Mesenchymal stem cell (in vitro differentiated cells and primary cell): ENCODE results near the gene IL1RAPL1.

Experiments
- DNase-seq: peaks from one replicate; pipeline ENCODE4 v3.0.0-alpha.2; 2013
- H2AFZ ChIP-seq: one replicate; pipeline ENCODE4 v1.6.1; 2013; ENCODE audit warnings: low read depth, mild to moderate bottlenecking, control low read depth, inconsistent platforms, low read length, moderate library complexity
- H2AK5ac ChIP-seq: 2 replicates; pipeline ENCODE4 v1.6.1; 2013; ENCODE audit warnings: low read length, moderate library complexity, mild to moderate bottlenecking, inconsistent platforms; ENCODE audit not compliant: severe bottlenecking
- H2BK120ac ChIP-seq: one replicate; pipeline ENCODE4 v1.6.1; 2013; ENCODE audit warnings: low read depth, mild to moderate bottlenecking, inconsistent platforms, low read length, moderate library complexity
- H2BK12ac ChIP-seq, 2 experiments: one replicate each; pipeline ENCODE4 v1.6.1; 2013; ENCODE audit warnings: inconsistent platforms in 2 of 2, low read length in 2 of 2, mild to moderate bottlenecking in 2 of 2, moderate library complexity in 2 of 2, control low read depth in 1 of 2
- H2BK15ac ChIP-seq: one replicate; pipeline ENCODE4 v1.6.1; 2013; ENCODE audit warnings: mild to moderate bottlenecking, low read depth, inconsistent platforms; ENCODE audit not compliant: poor library complexity, severe bottlenecking
- H2BK5ac ChIP-seq: 2 replicates; pipeline ENCODE4 v1.6.1; 2013; ENCODE audit warnings: low read depth, mild to moderate bottlenecking, low read length, control low read depth, inconsistent platforms; ENCODE audit not compliant: poor library complexity, severe bottlenecking
- H3K14ac ChIP-seq, 2 experiments: one replicate each; pipeline ENCODE4 v1.6.1; 2013; ENCODE audit warnings: inconsistent platforms in 2 of 2, low read length in 2 of 2, control low read depth in 1 of 2, mild to moderate bottlenecking in 1 of 2, moderate library complexity in 1 of 2
- H3K18ac ChIP-seq, 2 experiments: one replicate each; pipeline ENCODE4 v1.6.1; 2013; ENCODE audit warnings: inconsistent platforms in 2 of 2, low read length in 2 of 2, control low read depth in 1 of 2, low read depth in 1 of 2, mild to moderate bottlenecking in 1 of 2
- H3K23ac ChIP-seq, 2 experiments: one replicate each; pipeline ENCODE4 v1.6.1; 2013; ENCODE audit warnings: inconsistent platforms in 2 of 2, low read length in 2 of 2, mild to moderate bottlenecking in 2 of 2, moderate library complexity in 2 of 2, control low read depth in 1 of 2
- H3K27ac ChIP-seq: 2 replicates; pipeline ENCODE4 v1.5.1; 2013; ENCODE audit warnings: mild to moderate bottlenecking, moderate library complexity, low read length, control low read depth, inconsistent platforms; ENCODE audit not compliant: poor library complexity, severe bottlenecking
- H3K27me3 ChIP-seq, 2 experiments: 2 replicates each; pipeline versions ENCODE4 v1.6.1 to v1.7.0; 2013; ENCODE audit warnings: low read length in 2 of 2, mild to moderate bottlenecking in 2 of 2, moderate library complexity in 2 of 2, control low read depth in 1 of 2, inconsistent platforms in 1 of 2; ENCODE audit not compliant: control insufficient read depth in 1 of 2, insufficient read depth in 1 of 2
- H3K36me3 ChIP-seq, 2 experiments: 2 replicates each; pipeline versions ENCODE4 v1.6.1 to v1.7.0; 2013; ENCODE audit warnings: low read length in 2 of 2, control low read depth in 1 of 2, inconsistent platforms in 1 of 2, low read depth in 1 of 2, mild to moderate bottlenecking in 1 of 2; ENCODE audit not compliant: insufficient read depth in 2 of 2, control insufficient read depth in 1 of 2
- H3K4ac ChIP-seq, 2 experiments: one replicate each; pipeline ENCODE4 v1.6.1; 2013; ENCODE audit warnings: inconsistent platforms in 2 of 2, low read length in 2 of 2, mild to moderate bottlenecking in 2 of 2, moderate library complexity in 2 of 2, control low read depth in 1 of 2, low read depth in 1 of 2
- H3K4me1 ChIP-seq: 2 replicates; pipeline ENCODE4 v1.6.1; 2013; ENCODE audit warnings: low read depth, low read length, control low read depth; ENCODE audit not compliant: control insufficient read depth, insufficient read depth
- H3K4me2 ChIP-seq: 2 replicates; pipeline ENCODE4 v1.6.1; 2013; ENCODE audit warnings: low read length, mild to moderate bottlenecking, inconsistent platforms; ENCODE audit not compliant: poor library complexity, severe bottlenecking
- H3K4me3 ChIP-seq, 2 experiments: 2 replicates each; pipeline versions ENCODE4 v1.5.1 to v1.7.0; 2013; ENCODE audit warnings: low read length in 2 of 2, mild to moderate bottlenecking in 2 of 2, control low read depth in 1 of 2, low read depth in 1 of 2; ENCODE audit not compliant: insufficient read depth in 1 of 2
- H3K79me1 ChIP-seq: replicated peaks from 2 replicates; pipeline ENCODE4 v1.6.1; 2013; ENCODE audit warnings: mild to moderate bottlenecking, control low read depth, low read length, inconsistent platforms; ENCODE audit not compliant: poor library complexity, severe bottlenecking
- H3K9ac ChIP-seq: 2 replicates; pipeline ENCODE4 v1.7.0; 2013; ENCODE audit warnings: mild to moderate bottlenecking, low read length, moderate library complexity
- H3K9me3 ChIP-seq: 2 replicates; pipeline ENCODE4 v1.7.0; 2013; ENCODE audit warnings: mild to moderate bottlenecking, low read length; ENCODE audit not compliant: control insufficient read depth
- H4K8ac ChIP-seq: one replicate; pipeline ENCODE4 v1.6.1; 2013; ENCODE audit warnings: inconsistent platforms, mild to moderate bottlenecking, low read length, moderate library complexity
- H4K91ac ChIP-seq: one replicate; pipeline ENCODE4 v1.6.1; 2013; ENCODE audit warnings: mild to moderate bottlenecking, low read length, inconsistent platforms
- WGBS: methylation state at CpG from one replicate; pipeline ENCODE4 v1.1.7; 2013; ENCODE audit warnings: mixed read lengths; 5-methylcytosine and 5-hydroxymethylcytosine counted together

The IL1RAPL1 gene

GRCh38 chrX:28582511-28582910 is 4.7 kb upstream of the IL1RAPL1 start:
- 60% methylated on average over 1 of the region's 4 CpGs for WGBS
- DNase-seq = no peak

DNA sequence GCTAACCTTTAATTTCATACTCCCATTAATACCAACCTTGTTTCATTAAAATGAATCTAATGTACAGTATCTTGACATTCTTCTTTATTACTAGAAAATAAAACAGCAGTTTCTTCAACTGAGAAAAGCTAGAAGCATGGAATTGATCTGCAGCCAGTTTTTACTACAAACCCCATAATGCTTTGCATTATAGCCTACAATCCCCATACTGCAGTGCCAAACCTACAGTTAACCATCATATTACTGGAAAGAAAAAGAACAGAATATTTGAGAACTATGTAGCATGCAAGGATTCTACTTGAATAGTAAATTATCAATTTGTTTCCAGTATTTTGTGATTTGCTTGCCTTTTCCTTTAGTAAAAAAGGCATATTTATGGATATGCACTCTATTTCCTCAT is 3.2 kb upstream of the IL1RAPL1 start:
- H3K4me1 ChIP-seq = no peaks in the 10 kb centered on the region
- H3K79me1 ChIP-seq = no peaks in the 10 kb centered on the region
- H3K18ac ChIP-seq = no peak overlapping the region
- H3K4me2 ChIP-seq = no peak overlapping the region
- no peak overlapping the region for H2AK5ac ChIP-seq
- no peak overlapping the region for H3K14ac ChIP-seq
- no peak overlapping the region for H2BK5ac ChIP-seq
- H3K23ac ChIP-seq = no peak overlapping the region
- no peak overlapping the region for H3K27ac ChIP-seq
- no peak overlapping the region for H3K9ac ChIP-seq
- H3K4ac ChIP-seq = no peak overlapping the region
- H3K9me3 ChIP-seq = no peaks in the 10 kb centered on the region
- H4K8ac ChIP-seq = no peak overlapping the region
- DNase-seq = no peak
- H3K4me3 ChIP-seq = no peak overlapping the region
- H2BK12ac ChIP-seq = no peak overlapping the region
- no peak overlapping the region for H4K91ac ChIP-seq
- H3K36me3 ChIP-seq = no peaks in the 10 kb centered on the region
- no peak overlapping the region for H2AFZ ChIP-seq
- H3K27me3 ChIP-seq = peaks cover 0 to 27% of the 10 kb centered on the region in 2 experiments
- H2BK15ac ChIP-seq = no peak overlapping the region
- no peak overlapping the region for H2BK120ac ChIP-seq

More at GRCh38 chrX:28582511-28582910, 4.7 kb upstream of the IL1RAPL1 start:
- Histone ChIP-seq H3K27me3 (peaks cover 0 to 14% of the 10 kb centered on the region in 2 experiments), H3K4me1 (no peaks in the 10 kb centered on the region), H3K9ac (no peak overlapping the region), H2BK15ac (no peak overlapping the region), H3K4me3 (no peak overlapping the region), H3K9me3 (no peaks in the 10 kb centered on the region), H2AK5ac (no peak overlapping the region), H3K27ac (no peak overlapping the region), H2BK12ac (no peak overlapping the region), H3K36me3 (no peaks in the 10 kb centered on the region), H3K14ac (no peak overlapping the region), H3K4me2 (no peak overlapping the region), H2AFZ (no peak overlapping the region), H4K91ac (no peak overlapping the region), H2BK120ac (no peak overlapping the region), H2BK5ac (no peak overlapping the region), H3K4ac (no peak overlapping the region), H4K8ac (no peak overlapping the region), H3K23ac (no peak overlapping the region), H3K18ac (no peak overlapping the region), H3K79me1 (no peaks in the 10 kb centered on the region)

- no peak overlapping the region for H4K8ac ChIP-seq
- no peaks in the 10 kb centered on the region for H3K79me1 ChIP-seq
- H3K36me3 ChIP-seq = no peaks in the 10 kb centered on the region
- no peak overlapping the region for H3K27ac ChIP-seq
- no peak overlapping the region for H4K91ac ChIP-seq
- H3K4me2 ChIP-seq = peak overlapping the region; percentile 70
- peak; percentile 2 for DNase-seq
- H2BK120ac ChIP-seq = no peak overlapping the region
- no peak overlapping the region for H3K18ac ChIP-seq
- no peak overlapping the region for H2BK15ac ChIP-seq
- H2AFZ ChIP-seq = no peak overlapping the region
- H3K27me3 ChIP-seq = peaks cover 0 to 34% of the 10 kb centered on the region in 2 experiments
- H2BK12ac ChIP-seq = no peak overlapping the region
- H3K4me1 ChIP-seq = no peaks in the 10 kb centered on the region
- peak overlapping the region in 1 of 2 experiments; percentile 72 for H3K4me3 ChIP-seq
- WGBS = 4% methylated on average over 10 of the region's 10 CpGs
- no peak overlapping the region for H3K23ac ChIP-seq
- H2AK5ac ChIP-seq = no peak overlapping the region
- H3K9me3 ChIP-seq = no peaks in the 10 kb centered on the region
- no peak overlapping the region for H3K14ac ChIP-seq
- no peak overlapping the region for H2BK5ac ChIP-seq
- no peak overlapping the region for H3K9ac ChIP-seq
- no peak overlapping the region for H3K4ac ChIP-seq
Observed at GRCh38 chrX:28585767-28586166, 1.5 kb upstream of the IL1RAPL1 start.

DNA sequence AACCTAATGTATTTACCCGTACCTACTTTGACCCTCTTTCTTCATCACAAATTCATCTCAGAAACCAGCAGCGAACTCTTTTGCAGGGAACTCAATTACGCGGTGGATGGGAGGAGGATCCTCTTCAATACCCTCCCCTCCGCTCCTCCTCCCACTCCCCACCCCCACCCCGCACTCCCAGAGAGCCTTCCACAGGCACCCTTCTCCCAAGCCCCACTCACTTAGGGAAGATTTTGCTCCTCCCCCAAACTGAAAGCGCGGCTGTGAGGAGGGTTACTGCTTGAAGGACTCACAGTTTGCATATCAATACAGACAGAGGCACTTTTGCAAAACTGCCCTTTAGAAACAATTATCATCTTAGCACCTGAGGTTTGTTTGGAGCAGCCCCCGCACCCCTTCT is 960 bp upstream of the IL1RAPL1 start:
- no peaks in the 10 kb centered on the region for H3K4me1 ChIP-seq
- H3K18ac ChIP-seq = no peak overlapping the region
- no peak overlapping the region for H3K9ac ChIP-seq
- no peaks in the 10 kb centered on the region for H3K36me3 ChIP-seq
- H2AFZ ChIP-seq = no peak overlapping the region
- no peak overlapping the region for H3K4ac ChIP-seq
- no peak overlapping the region for H2AK5ac ChIP-seq
- H4K91ac ChIP-seq = no peak overlapping the region
- H2BK5ac ChIP-seq = no peak overlapping the region
- H2BK15ac ChIP-seq = no peak overlapping the region
- no peak overlapping the region for H3K23ac ChIP-seq
- H3K79me1 ChIP-seq = no peaks in the 10 kb centered on the region
- H3K14ac ChIP-seq = no peak overlapping the region
- H3K4me2 ChIP-seq = peak overlapping the region; percentile 70
- no peak overlapping the region for H2BK120ac ChIP-seq
- H3K27ac ChIP-seq = no peak overlapping the region
- H2BK12ac ChIP-seq = no peak overlapping the region
- no peak overlapping the region for H4K8ac ChIP-seq
- peak; percentile 56 for DNase-seq
- H3K9me3 ChIP-seq = no peaks in the 10 kb centered on the region
- H3K4me3 ChIP-seq = peak overlapping the region in 1 of 2 experiments; percentile 72
- WGBS = 0% methylated on average over 4 of the region's 9 CpGs
- H3K27me3 ChIP-seq = peaks cover 0 to 34% of the 10 kb centered on the region in 2 experiments
